Muscle layer of duodenum (tissue), 2 donors: ENCODE results near the gene CNTNAP2.
"Not testable (repeated sequence)": the region's sequence is repeated elsewhere in the genome, so short reads cannot be mapped to it uniquely, and the experiment has no call there.

Source experiments
- H3K27ac ChIP-seq: one replicate; pipeline ENCODE4 v1.7.0; 2013; ENCODE audit warnings: mild to moderate bottlenecking, low read length
- H3K27me3 ChIP-seq: one replicate; pipeline ENCODE4 v1.7.0; 2013; ENCODE audit warnings: low read depth, mild to moderate bottlenecking, control low read depth, low read length
- H3K36me3 ChIP-seq, 2 donors: one replicate each; pipeline ENCODE4 v1.7.0; 2013; ENCODE audit warnings: low read length in 2 of 2, control low read depth in 1 of 2, mild to moderate bottlenecking in 1 of 2; ENCODE audit not compliant: insufficient read depth in 2 of 2, control insufficient read depth in 1 of 2
- H3K4me1 ChIP-seq, 2 donors: one replicate each; pipeline ENCODE4 v1.7.0; 2013; ENCODE audit warnings: low read length in 2 of 2, mild to moderate bottlenecking in 2 of 2, control low read depth in 1 of 2, moderate library complexity in 1 of 2; ENCODE audit not compliant: insufficient read depth in 2 of 2, control insufficient read depth in 1 of 2
- H3K4me3 ChIP-seq, 2 donors: one replicate each; pipeline ENCODE4 v1.7.0; 2013; ENCODE audit warnings: low read length in 2 of 2, low read depth in 1 of 2, mild to moderate bottlenecking in 1 of 2
- H3K9me3 ChIP-seq, 2 donors: one replicate each; pipeline ENCODE4 v1.7.0; 2013; ENCODE audit warnings: low read length in 2 of 2, control low read depth in 1 of 2, mild to moderate bottlenecking in 1 of 2; ENCODE audit not compliant: control insufficient read depth in 1 of 2
- donor health status: healthy.

Gene CNTNAP2

GRCh38 chr7:148457310-148457921, 2340.8 kb downstream of the CNTNAP2 start:
- Histone ChIP-seq H3K36me3 (no peaks in the 10 kb centered on the region), H3K4me1 (no peaks in the 10 kb centered on the region), H3K9me3 (no peaks in the 10 kb centered on the region), H3K27me3 (no peaks in the 10 kb centered on the region), H3K4me3 (no peak overlapping the region), H3K27ac (no peak overlapping the region)

- Histone ChIP-seq H3K4me1 (no peaks in the 10 kb centered on the region), H3K27ac (no peak overlapping the region), H3K9me3 (no peaks in the 10 kb centered on the region), H3K27me3 (no peaks in the 10 kb centered on the region), H3K4me3 (no peak overlapping the region), H3K36me3 (no peaks in the 10 kb centered on the region)
Observed at GRCh38 chr7:148458263-148458662, 2341.7 kb downstream of the CNTNAP2 start.

- no peaks in the 10 kb centered on the region for H3K4me1 ChIP-seq
- H3K9me3 ChIP-seq = no peaks in the 10 kb centered on the region
- no peaks in the 10 kb centered on the region for H3K27me3 ChIP-seq
- no peaks in the 10 kb centered on the region for H3K36me3 ChIP-seq
- H3K4me3 ChIP-seq = no peak overlapping the region
- no peak overlapping the region for H3K27ac ChIP-seq
Observed at GRCh38 chr7:148461392-148462179, 2345.0 kb downstream of the CNTNAP2 start.

- H3K4me3 ChIP-seq, H3K9me3 ChIP-seq, H3K4me1 ChIP-seq, H3K36me3 ChIP-seq, H3K27me3 ChIP-seq, H3K27ac ChIP-seq: not testable (repeated sequence)
Observed at GRCh38 chr7:148462774-148463173, 2346.2 kb downstream of the CNTNAP2 start.

- Histone ChIP-seq H3K9me3 (no peaks in the 10 kb centered on the region), H3K4me1 (no peaks in the 10 kb centered on the region), H3K27me3 (no peaks in the 10 kb centered on the region), H3K27ac (no peak overlapping the region), H3K4me3 (no peak overlapping the region), H3K36me3 (no peaks in the 10 kb centered on the region)
Observed at GRCh38 chr7:148463210-148463609, 2346.6 kb downstream of the CNTNAP2 start.

- Histone ChIP-seq H3K27me3 (no peaks in the 10 kb centered on the region), H3K4me3 (no peak overlapping the region), H3K4me1 (no peaks in the 10 kb centered on the region), H3K27ac (no peak overlapping the region), H3K9me3 (no peaks in the 10 kb centered on the region), H3K36me3 (no peaks in the 10 kb centered on the region)
Observed at GRCh38 chr7:148464947-148465346, 2348.3 kb downstream of the CNTNAP2 start.

- H3K27me3 ChIP-seq, H3K9me3 ChIP-seq, H3K4me1 ChIP-seq, H3K36me3 ChIP-seq, H3K27ac ChIP-seq, H3K4me3 ChIP-seq: not testable (repeated sequence)
Observed at GRCh38 chr7:148465441-148465840, 2348.8 kb downstream of the CNTNAP2 start.

- Histone ChIP-seq H3K4me1 (no peaks in the 10 kb centered on the region), H3K27me3 (no peaks in the 10 kb centered on the region), H3K36me3 (no peaks in the 10 kb centered on the region)
Observed at GRCh38 chr7:148466120-148466519, 2349.5 kb downstream of the CNTNAP2 start.

GRCh38 chr7:148468700-148469098, 2352.1 kb downstream of the CNTNAP2 start:
- H3K4me1 ChIP-seq = no peaks in the 10 kb centered on the region
- no peaks in the 10 kb centered on the region for H3K36me3 ChIP-seq
- no peaks in the 10 kb centered on the region for H3K27me3 ChIP-seq
- H3K9me3 ChIP-seq = no peaks in the 10 kb centered on the region
- no peak overlapping the region for H3K27ac ChIP-seq
- H3K4me3 ChIP-seq = no peak overlapping the region

More at GRCh38 chr7:148466120-148466519, 2349.5 kb downstream of the CNTNAP2 start:
- Histone ChIP-seq H3K27ac (no peak overlapping the region), H3K9me3 (no peaks in the 10 kb centered on the region), H3K4me3 (no peak overlapping the region)
